GM12878 (cell line): ENCODE measurements around the gene MTIF3. TPM values are rescaled to one million over a fixed set of nuclear protein-coding genes. Genes with fewer than 3 reads are reported as not detected.

Source experiments
- BCLAF1 ChIP-seq: fragments of 450-650 bp; IDR thresholded peaks from 2 replicates; pipeline ENCODE4 v1.6.1; 2017; ENCODE audit warnings: antibody characterized with exemption, mild to moderate bottlenecking, moderate library complexity
- E4F1 ChIP-seq: fragments of 450-650 bp; IDR thresholded peaks from 2 replicates; pipeline ENCODE4 v1.6.1; 2018; ENCODE audit warnings: borderline replicate concordance, mild to moderate bottlenecking; ENCODE audit not compliant: partially characterized antibody
- EZH2 ChIP-seq: IDR thresholded peaks from 2 replicates; pipeline ENCODE4 v1.6.1; 2012; ENCODE audit warnings: low read depth, mild to moderate bottlenecking, control low read depth, inconsistent platforms, low read length, borderline replicate concordance; ENCODE audit not compliant: control insufficient read depth
- FOXM1 ChIP-seq: IDR thresholded peaks from 2 replicates; pipeline ENCODE4 v1.6.1; 2012; ENCODE audit warnings: low read depth, mild to moderate bottlenecking, inconsistent platforms, low read length, moderate library complexity
- KDM1A ChIP-seq: fragments of 200-600 bp; sonication (generic); IDR thresholded peaks from 2 replicates; pipeline ENCODE4 v1.6.1; 2016; ENCODE audit warnings: borderline replicate concordance
- NFIC ChIP-seq: IDR thresholded peaks from 2 replicates; pipeline ENCODE4 v1.6.1; 2012; ENCODE audit warnings: low read depth, mild to moderate bottlenecking, inconsistent platforms, low read length, moderate library complexity
- NKRF ChIP-seq: fragments of 450-650 bp; conservative IDR thresholded peaks from 2 replicates; pipeline ENCODE4 v1.6.1; 2017; ENCODE audit warnings: mild to moderate bottlenecking, moderate library complexity
- NR2C2 ChIP-seq: IDR thresholded peaks from 2 replicates; pipeline ENCODE4 v1.6.1; 2011; ENCODE audit warnings: borderline replicate concordance, low read depth; ENCODE audit not compliant: control insufficient read depth, insufficient read length
- PML ChIP-seq: IDR thresholded peaks from 2 replicates; pipeline ENCODE4 v1.6.1; 2012; ENCODE audit warnings: low read length, inconsistent platforms
- SPI1 ChIP-seq: IDR thresholded peaks from 2 replicates; pipeline ENCODE4 v1.6.1; 2011; ENCODE audit warnings: low read depth, mild to moderate bottlenecking, low read length, moderate library complexity, borderline replicate concordance; ENCODE audit not compliant: insufficient read depth
- STAT1 ChIP-seq: fragments of 450-650 bp; conservative IDR thresholded peaks from 2 replicates; pipeline ENCODE4 v1.6.1; 2014; ENCODE audit warnings: antibody characterized with exemption, mild to moderate bottlenecking
- STAT3 ChIP-seq: IDR thresholded peaks from 2 replicates; pipeline ENCODE4 v1.6.1; 2011; ENCODE audit warnings: low read depth, low read length, improper control_type of control experiment
- TBL1XR1 ChIP-seq: IDR thresholded peaks from 2 replicates; pipeline ENCODE4 v1.6.1; 2012; ENCODE audit warnings: low read depth, low read length, improper control_type of control experiment
- ZNF207 ChIP-seq: fragments of 450-650 bp; IDR thresholded peaks from 2 replicates; pipeline ENCODE4 v1.6.1; 2014; ENCODE audit warnings: antibody characterized with exemption, mild to moderate bottlenecking, borderline replicate concordance
- ZNF622 ChIP-seq: fragments of 450-650 bp; IDR thresholded peaks from 2 replicates; pipeline ENCODE4 v1.6.1; 2017; ENCODE audit warnings: mild to moderate bottlenecking, inconsistent platforms
- ZNF687 ChIP-seq: fragments of 450-650 bp; IDR thresholded peaks from 2 replicates; pipeline ENCODE4 v1.6.1; 2017; ENCODE audit warnings: mild to moderate bottlenecking, moderate library complexity
- polyA plus RNA-seq, 11 experiments: library from polyadenylated mRNA; depleted of rRNA in 4 of 11; unstranded in 6 of 11; stranded (reverse) in 5 of 11; fragments of >200 nt; fragmentation: Nextera tagmentation in 4 of 11; fragmentation: Illumina TruSeq in 1 of 11; extraction: Ambion mirVana in 4 of 11; extraction: Trizol in 1 of 11; gene quantifications; 1 replicate in 1 of 11; 2 replicates in 10 of 11; pipeline versions ENCODE4 v1.2.1 to v1.2.3, GENCODE V29; 2011 to 2016; ENCODE audit warnings: inconsistent platforms in 2 of 11, missing spikeins in 2 of 11, low read depth in 1 of 11
- total RNA-seq, 4 experiments: library from RNA; depleted of rRNA in 3 of 4; stranded (reverse); fragments of >200 nt in 3 of 4; fragmentation: Illumina TruSeq in 1 of 4; extraction: Trizol in 1 of 4; gene quantifications; 2 replicates each; pipeline versions ENCODE4 v1.2.1 to v1.2.3, GENCODE V29; 2013 to 2021

The MTIF3 gene
- total and polyA plus RNA-seq, 10 of the 15 experiments (the other 5 are each of a cell fraction or from before 2014, with no cell fraction given) = 22.4 to 73.9 (median 49.7) TPM

GRCh38 chr13:27449936-27450828, at the start of gene MTIF3 (continued):
- no peak; the same call in 1 of the 2 replicates for TF ChIP-seq STAT1
- peak; percentile 58 for TF ChIP-seq NKRF
- 0 out of 2 replicates have a peak, but pooled peaks have one; percentile 70 for TF ChIP-seq ZNF207
- TF ChIP-seq NR2C2 = no peak
- TF ChIP-seq ZNF622 = no peak
- no peak for TF ChIP-seq NFIC
- TF ChIP-seq SPI1 = peak; percentile 59; the same call in 1 of the 2 replicates
- no peak for TF ChIP-seq STAT3
- peak; percentile 62 for TF ChIP-seq E4F1
- TF ChIP-seq PML = peak; percentile 98
- TF ChIP-seq EZH2 = no peak
- TF ChIP-seq ZNF687 = peak; percentile 94
- no peak; the same call in 1 of the 2 replicates for TF ChIP-seq TBL1XR1
- no peak for TF ChIP-seq FOXM1
- no peak for TF ChIP-seq BCLAF1
- no peak for TF ChIP-seq KDM1A
